ENCODE data around the gene TULP3.

DNA sequence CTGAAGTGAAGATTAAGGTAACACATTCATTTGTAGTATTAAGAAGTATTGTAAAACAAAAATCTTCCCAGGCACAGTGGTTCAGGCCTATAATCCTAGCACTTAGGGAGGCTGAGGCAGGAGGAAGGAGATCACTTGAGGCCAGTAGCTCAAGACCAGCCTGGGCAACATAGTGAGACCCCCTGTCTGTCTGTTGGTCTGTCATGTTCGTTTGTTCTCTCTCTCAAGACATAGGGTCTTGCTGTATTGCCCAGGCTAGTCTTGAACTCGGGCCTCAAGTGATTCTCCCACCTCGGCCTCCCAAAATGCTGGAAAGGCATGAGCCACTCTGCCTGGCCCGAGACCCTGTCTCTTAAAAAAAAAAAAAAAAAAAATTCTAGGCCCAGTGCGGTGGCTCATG, 6.7 kb downstream of the TULP3 start:
- TF ChIP-seq, protein P1, sequence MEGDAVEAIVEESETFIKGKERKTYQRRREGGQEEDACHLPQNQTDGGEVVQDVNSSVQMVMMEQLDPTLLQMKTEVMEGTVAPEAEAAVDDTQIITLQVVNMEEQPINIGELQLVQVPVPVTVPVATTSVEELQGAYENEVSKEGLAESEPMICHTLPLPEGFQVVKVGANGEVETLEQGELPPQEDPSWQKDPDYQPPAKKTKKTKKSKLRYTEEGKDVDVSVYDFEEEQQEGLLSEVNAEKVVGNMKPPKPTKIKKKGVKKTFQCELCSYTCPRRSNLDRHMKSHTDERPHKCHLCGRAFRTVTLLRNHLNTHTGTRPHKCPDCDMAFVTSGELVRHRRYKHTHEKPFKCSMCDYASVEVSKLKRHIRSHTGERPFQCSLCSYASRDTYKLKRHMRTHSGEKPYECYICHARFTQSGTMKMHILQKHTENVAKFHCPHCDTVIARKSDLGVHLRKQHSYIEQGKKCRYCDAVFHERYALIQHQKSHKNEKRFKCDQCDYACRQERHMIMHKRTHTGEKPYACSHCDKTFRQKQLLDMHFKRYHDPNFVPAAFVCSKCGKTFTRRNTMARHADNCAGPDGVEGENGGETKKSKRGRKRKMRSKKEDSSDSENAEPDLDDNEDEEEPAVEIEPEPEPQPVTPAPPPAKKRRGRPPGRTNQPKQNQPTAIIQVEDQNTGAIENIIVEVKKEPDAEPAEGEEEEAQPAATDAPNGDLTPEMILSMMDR (conservative IDR thresholded peaks at IDR 0.05 in 1 of 2, IDR thresholded peaks at IDR 0.05 in 1 of 2; ENCODE audit: low read depth in 1 of 2, low read length in 2 of 2), result no peak
- TF ChIP-seq EZH2 (IDR thresholded peaks at IDR 0.05; ENCODE audit: low read length, missing control alignments), result no peak
